ENCODE data around the gene DES. TPM values are rescaled to one million over a fixed set of nuclear protein-coding genes. Genes with fewer than 3 reads are reported as not detected.
A peak's percentile ranks its signal among the peaks of the same experiment; 100 is the strongest.

Gene DES
- total RNA-seq, 1 experiment from 2014 or later, result 1.6 TPM

DNA sequence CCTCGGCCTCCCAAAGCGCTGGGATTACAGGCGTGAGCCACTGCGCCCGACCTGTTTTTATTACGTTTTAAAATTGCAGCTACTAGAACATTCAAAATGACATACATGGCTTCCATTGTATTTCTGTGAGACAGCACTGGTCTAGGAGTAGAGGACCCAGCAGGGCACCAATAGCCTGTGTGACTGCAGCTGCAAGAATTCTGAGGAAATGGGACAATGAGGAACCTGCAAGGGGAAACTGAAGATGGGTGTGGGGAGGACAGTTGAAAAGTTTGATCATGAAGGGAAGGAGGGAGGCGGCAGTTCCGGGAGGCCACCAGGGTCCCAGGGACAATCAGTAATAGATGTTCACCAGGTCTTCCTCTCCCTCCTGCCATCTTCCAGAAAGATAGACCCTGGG lies 16.6 kb upstream of the DES start:
- Mint-ChIP-seq H3K36me3 (no peaks in the 10 kb centered on the region), H3K4me1 (peaks cover 46% of the 10 kb centered on the region), H3K27me3 (ENCODE audit: low read depth) (no peaks in the 10 kb centered on the region; the same call in 1 of the 2 replicates), H3K27ac (no peak overlapping the region), H3K4me3 (no peak overlapping the region), H3K9me3 (no peaks in the 10 kb centered on the region)
- DNase-seq (ENCODE audit: low spot score) (no peak), ATAC-seq (no peak)
- CTCF ChIA-PET, result interaction anchor here (1.1 to 6.7 kb wide), 19 partner anchors 9 to 356 kb away, joined by 3 to 178 read pairs (median 24); partner anchors contain the start of genes DES, DNPEP, GMPPA and SPEG
- TF ChIP-seq ZBTB21 (CRISPR knock-in tag; IDR thresholded peaks at IDR 0.05; ENCODE audit: borderline replicate concordance) (no peak), MYBL2 (CRISPR knock-in tag; IDR thresholded peaks at IDR 0.05) (no peak), ETV6 (CRISPR knock-in tag; IDR thresholded peaks at IDR 0.05) (no peak), ZNF396 (CRISPR knock-in tag; IDR thresholded peaks at IDR 0.05; ENCODE audit: borderline replicate concordance) (no peak), SMAD3 (CRISPR knock-in tag; IDR thresholded peaks at IDR 0.05; ENCODE audit: borderline replicate concordance) (no peak), PRDM15 (CRISPR knock-in tag; IDR thresholded peaks at IDR 0.05) (no peak), CTCF (IDR thresholded peaks at IDR 0.05) (no peak), NFYB (CRISPR knock-in tag; conservative IDR thresholded peaks at IDR 0.05; ENCODE audit: low read depth) (no peak)
- TF ChIP-seq, protein P1, sequence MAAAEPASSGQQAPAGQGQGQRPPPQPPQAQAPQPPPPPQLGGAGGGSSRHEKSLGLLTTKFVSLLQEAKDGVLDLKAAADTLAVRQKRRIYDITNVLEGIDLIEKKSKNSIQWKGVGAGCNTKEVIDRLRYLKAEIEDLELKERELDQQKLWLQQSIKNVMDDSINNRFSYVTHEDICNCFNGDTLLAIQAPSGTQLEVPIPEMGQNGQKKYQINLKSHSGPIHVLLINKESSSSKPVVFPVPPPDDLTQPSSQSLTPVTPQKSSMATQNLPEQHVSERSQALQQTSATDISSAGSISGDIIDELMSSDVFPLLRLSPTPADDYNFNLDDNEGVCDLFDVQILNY (CRISPR knock-in tag; IDR thresholded peaks at IDR 0.05), result no peak
- POLR2A ChIA-PET, result no interaction called here

GRCh38 chr2:219402665-219403515 lies 15.3 kb upstream of the DES start:
- peak; percentile 76 for DNase-seq (ENCODE audit: low spot score)
- ChIA-PET CTCF (interaction anchor here (0.6 to 6.7 kb wide), 39 partner anchors 11 to 373 kb away, joined by 3 to 178 read pairs (median 13); partner anchors contain the start of genes ASIC4, CHPF, DES and DNPEP), POLR2A (interaction anchor here (0.5 to 1.0 kb wide), 2 partner anchors 25 to 91 kb away, joined by 3 to 4 read pairs; no protein-coding TSS in a partner anchor)
- no peaks in the 10 kb centered on the region for H3K36me3 Mint-ChIP-seq
- H3K9me3 Mint-ChIP-seq, result no peaks in the 10 kb centered on the region
- H3K4me3 Mint-ChIP-seq, result no peak overlapping the region
- TF ChIP-seq NFATC4 (CRISPR knock-in tag; IDR thresholded peaks at IDR 0.05) (no peak), CTCF (IDR thresholded peaks at IDR 0.05) (peak; percentile 83; the same call in 1 of the 2 replicates)
- H3K4me1 Mint-ChIP-seq, result peaks cover 46% of the 10 kb centered on the region
- H3K27ac Mint-ChIP-seq, result no peak overlapping the region
- no peaks in the 10 kb centered on the region; the same call in 1 of the 2 replicates for H3K27me3 Mint-ChIP-seq (ENCODE audit: low read depth)
- peak; percentile 70 for ATAC-seq

DNA sequence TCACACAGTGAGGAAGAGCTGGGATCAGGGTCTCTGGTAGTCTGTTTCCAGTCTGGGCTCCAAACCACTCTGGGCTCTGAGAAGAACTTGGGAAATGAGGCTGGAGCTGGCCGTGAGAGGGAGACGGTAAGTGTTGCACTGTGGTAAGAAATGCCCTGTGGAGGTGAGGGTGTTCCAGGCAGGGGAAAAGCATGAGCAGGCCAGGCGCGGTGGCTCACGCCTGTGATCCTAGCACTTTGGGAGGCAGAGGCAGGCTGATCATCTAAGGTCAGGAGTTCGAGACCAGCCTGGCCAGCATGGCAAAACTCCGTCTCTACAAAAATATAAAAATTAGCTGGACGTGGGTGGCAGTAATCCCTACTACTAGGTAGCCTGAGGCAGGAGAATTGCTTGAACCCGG lies 14.3 kb upstream of the DES start:
- ChIA-PET CTCF (interaction anchor here (0.6 to 6.7 kb wide), 35 partner anchors 12 to 239 kb away, joined by 3 to 178 read pairs (median 15); partner anchors contain the start of genes ASIC4, CHPF, DES and DNPEP), POLR2A (interaction anchor here (1.4 kb wide), 1 partner anchor 16 kb away, joined by 5 read pairs; the partner anchor contains the start of gene DNPEP)
- Mint-ChIP-seq H3K4me1 (peaks cover 46% of the 10 kb centered on the region), H3K36me3 (no peaks in the 10 kb centered on the region), H3K27ac (no peak overlapping the region), H3K9me3 (no peaks in the 10 kb centered on the region), H3K4me3 (no peak overlapping the region), H3K27me3 (ENCODE audit: low read depth) (no peaks in the 10 kb centered on the region; the same call in 1 of the 2 replicates)
- ATAC-seq, result no peak
- no peak for DNase-seq (ENCODE audit: low spot score)
- TF ChIP-seq, protein P2, sequence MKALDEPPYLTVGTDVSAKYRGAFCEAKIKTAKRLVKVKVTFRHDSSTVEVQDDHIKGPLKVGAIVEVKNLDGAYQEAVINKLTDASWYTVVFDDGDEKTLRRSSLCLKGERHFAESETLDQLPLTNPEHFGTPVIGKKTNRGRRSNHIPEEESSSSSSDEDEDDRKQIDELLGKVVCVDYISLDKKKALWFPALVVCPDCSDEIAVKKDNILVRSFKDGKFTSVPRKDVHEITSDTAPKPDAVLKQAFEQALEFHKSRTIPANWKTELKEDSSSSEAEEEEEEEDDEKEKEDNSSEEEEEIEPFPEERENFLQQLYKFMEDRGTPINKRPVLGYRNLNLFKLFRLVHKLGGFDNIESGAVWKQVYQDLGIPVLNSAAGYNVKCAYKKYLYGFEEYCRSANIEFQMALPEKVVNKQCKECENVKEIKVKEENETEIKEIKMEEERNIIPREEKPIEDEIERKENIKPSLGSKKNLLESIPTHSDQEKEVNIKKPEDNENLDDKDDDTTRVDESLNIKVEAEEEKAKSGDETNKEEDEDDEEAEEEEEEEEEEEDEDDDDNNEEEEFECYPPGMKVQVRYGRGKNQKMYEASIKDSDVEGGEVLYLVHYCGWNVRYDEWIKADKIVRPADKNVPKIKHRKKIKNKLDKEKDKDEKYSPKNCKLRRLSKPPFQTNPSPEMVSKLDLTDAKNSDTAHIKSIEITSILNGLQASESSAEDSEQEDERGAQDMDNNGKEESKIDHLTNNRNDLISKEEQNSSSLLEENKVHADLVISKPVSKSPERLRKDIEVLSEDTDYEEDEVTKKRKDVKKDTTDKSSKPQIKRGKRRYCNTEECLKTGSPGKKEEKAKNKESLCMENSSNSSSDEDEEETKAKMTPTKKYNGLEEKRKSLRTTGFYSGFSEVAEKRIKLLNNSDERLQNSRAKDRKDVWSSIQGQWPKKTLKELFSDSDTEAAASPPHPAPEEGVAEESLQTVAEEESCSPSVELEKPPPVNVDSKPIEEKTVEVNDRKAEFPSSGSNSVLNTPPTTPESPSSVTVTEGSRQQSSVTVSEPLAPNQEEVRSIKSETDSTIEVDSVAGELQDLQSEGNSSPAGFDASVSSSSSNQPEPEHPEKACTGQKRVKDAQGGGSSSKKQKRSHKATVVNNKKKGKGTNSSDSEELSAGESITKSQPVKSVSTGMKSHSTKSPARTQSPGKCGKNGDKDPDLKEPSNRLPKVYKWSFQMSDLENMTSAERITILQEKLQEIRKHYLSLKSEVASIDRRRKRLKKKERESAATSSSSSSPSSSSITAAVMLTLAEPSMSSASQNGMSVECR (CRISPR knock-in tag; IDR thresholded peaks at IDR 0.05; ENCODE audit: borderline replicate concordance), result no peak
- TF ChIP-seq KAT7 (CRISPR knock-in tag; IDR thresholded peaks at IDR 0.05; ENCODE audit: borderline replicate concordance) (no peak), TCF7 (CRISPR knock-in tag; IDR thresholded peaks at IDR 0.05; ENCODE audit: low read depth) (no peak), RELA (CRISPR knock-in tag; IDR thresholded peaks at IDR 0.05; ENCODE audit: borderline replicate concordance) (no peak), ZNF232 (CRISPR knock-in tag; IDR thresholded peaks at IDR 0.05) (no peak), ZMAT4 (CRISPR knock-in tag; IDR thresholded peaks at IDR 0.05) (no peak)

Data from WTC11 (cell line).